NB4 (cell line): ENCODE results near the gene DMC1.
"Not testable (repeated sequence)": the region's sequence is repeated elsewhere in the genome, so short reads cannot be mapped to it uniquely, and the experiment has no call there.

Experiments used
- DNase-seq: peaks from one replicate; pipeline ENCODE4 v3.0.0; 2010; ENCODE audit warnings: low read depth
- H3K4me3 ChIP-seq: one replicate; pipeline ENCODE4 v1.5.1; 2011; ENCODE audit warnings: mild to moderate bottlenecking, low read depth, low read length, moderate library complexity
- CTCF ChIP-seq: IDR thresholded peaks from one replicate; pipeline ENCODE4 v1.5.1; 2012; ENCODE audit warnings: low read depth, low read length
- MAX ChIP-seq: IDR thresholded peaks from 2 replicates; pipeline ENCODE4 v1.6.1; 2011; ENCODE audit warnings: low read depth, low read length
- MYC ChIP-seq: IDR thresholded peaks from 2 replicates; pipeline ENCODE4 v1.6.1; 2011; ENCODE audit warnings: low read depth, low read length
- POLR2A ChIP-seq: IDR thresholded peaks from 2 replicates; pipeline ENCODE4 v1.6.1; 2011; ENCODE audit warnings: mild to moderate bottlenecking; ENCODE audit not compliant: insufficient read length; ENCODE audit errors: extremely low read depth

Gene DMC1

GRCh38 chr22:38602166-38602565 lies 32.2 kb upstream of the DMC1 start:
- no peak overlapping the region for H3K4me3 ChIP-seq
- no peak for TF ChIP-seq MYC
- TF ChIP-seq POLR2A: no peak
- TF ChIP-seq CTCF: no peak
- TF ChIP-seq MAX: no peak
- no peak for DNase-seq

GRCh38 chr22:38601221-38601764 lies 31.3 kb upstream of the DMC1 start:
- DNase-seq: no peak
- TF ChIP-seq CTCF (no peak), POLR2A (no peak), MYC (no peak), MAX (no peak)
- H3K4me3 ChIP-seq: no peak overlapping the region

- no peak for TF ChIP-seq MAX
- no peak for TF ChIP-seq MYC
- no peak for TF ChIP-seq POLR2A
- TF ChIP-seq CTCF: no peak
- DNase-seq: no peak
- no peak overlapping the region for H3K4me3 ChIP-seq
Measured at GRCh38 chr22:38599466-38599865, 29.5 kb upstream of the DMC1 start.

- H3K4me3 ChIP-seq, DNase-seq: not testable (repeated sequence)
Measured at GRCh38 chr22:38582923-38583322, 12.9 kb upstream of the DMC1 start.

- DNase-seq: no peak
- no peak for TF ChIP-seq POLR2A
- H3K4me3 ChIP-seq: no peak overlapping the region
Measured at GRCh38 chr22:38578505-38578904, 8.5 kb upstream of the DMC1 start.

GRCh38 chr22:38572065-38572464 lies 2.1 kb upstream of the DMC1 start:
- peak; percentile 64 for DNase-seq
- TF ChIP-seq CTCF: peak; percentile 48
- TF ChIP-seq MAX: no peak
- no peak overlapping the region for H3K4me3 ChIP-seq

- H3K4me3 ChIP-seq: peak overlapping the region; percentile 71
- DNase-seq: peak; percentile 69
- TF ChIP-seq POLR2A (no peak), MAX (no peak), MYC (no peak), CTCF (no peak)
Measured at GRCh38 chr22:38570779-38571364, 889 bp upstream of the DMC1 start.
